ENCODE data around the gene HSF4.

Gene HSF4

DNA sequence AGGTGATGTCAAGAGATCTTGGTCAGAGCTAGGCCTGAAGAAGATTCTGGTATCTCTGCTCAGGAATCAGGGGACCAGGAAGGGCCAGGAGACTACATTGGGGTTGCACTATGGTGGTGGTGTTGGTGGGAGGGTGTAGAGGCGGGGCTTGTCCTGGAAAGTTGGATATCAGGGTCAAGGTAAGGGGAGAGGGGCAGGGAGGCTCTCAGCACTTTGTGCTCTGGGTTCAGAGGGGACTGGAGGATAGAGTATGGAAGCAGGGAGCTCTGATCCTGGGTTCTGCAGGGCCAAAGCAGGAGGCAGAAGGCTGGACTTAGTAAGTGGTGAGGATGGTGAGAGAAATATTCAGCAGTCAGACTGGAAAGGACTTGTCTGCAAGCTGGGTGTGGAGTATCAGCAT lies 8.8 kb downstream of the HSF4 start:
- Histone ChIP-seq H3K9ac (no peak overlapping the region), H3K27me3 (ENCODE audit: control insufficient read depth, insufficient read depth, low read length) (no peaks in the 10 kb centered on the region), H3K4me1 (peaks cover 28% of the 10 kb centered on the region), H3K27ac (peak overlapping the region; percentile 88), H3K79me2 (no peaks in the 10 kb centered on the region), H2AFZ (peak overlapping the region; percentile 72), H3K4me3 (ENCODE audit: low read depth, low read length) (peak overlapping the region; percentile 60), H3K9me3 (ENCODE audit: control insufficient read depth, low read length) (no peaks in the 10 kb centered on the region), H3K36me3 (ENCODE audit: control insufficient read depth, insufficient read depth, low read length) (no peaks in the 10 kb centered on the region), H3K4me2 (ENCODE audit: low read length) (peak overlapping the region; percentile 83)
- TF ChIP-seq, protein P1, sequence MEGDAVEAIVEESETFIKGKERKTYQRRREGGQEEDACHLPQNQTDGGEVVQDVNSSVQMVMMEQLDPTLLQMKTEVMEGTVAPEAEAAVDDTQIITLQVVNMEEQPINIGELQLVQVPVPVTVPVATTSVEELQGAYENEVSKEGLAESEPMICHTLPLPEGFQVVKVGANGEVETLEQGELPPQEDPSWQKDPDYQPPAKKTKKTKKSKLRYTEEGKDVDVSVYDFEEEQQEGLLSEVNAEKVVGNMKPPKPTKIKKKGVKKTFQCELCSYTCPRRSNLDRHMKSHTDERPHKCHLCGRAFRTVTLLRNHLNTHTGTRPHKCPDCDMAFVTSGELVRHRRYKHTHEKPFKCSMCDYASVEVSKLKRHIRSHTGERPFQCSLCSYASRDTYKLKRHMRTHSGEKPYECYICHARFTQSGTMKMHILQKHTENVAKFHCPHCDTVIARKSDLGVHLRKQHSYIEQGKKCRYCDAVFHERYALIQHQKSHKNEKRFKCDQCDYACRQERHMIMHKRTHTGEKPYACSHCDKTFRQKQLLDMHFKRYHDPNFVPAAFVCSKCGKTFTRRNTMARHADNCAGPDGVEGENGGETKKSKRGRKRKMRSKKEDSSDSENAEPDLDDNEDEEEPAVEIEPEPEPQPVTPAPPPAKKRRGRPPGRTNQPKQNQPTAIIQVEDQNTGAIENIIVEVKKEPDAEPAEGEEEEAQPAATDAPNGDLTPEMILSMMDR (IDR thresholded peaks at IDR 0.05): no peak

DNA sequence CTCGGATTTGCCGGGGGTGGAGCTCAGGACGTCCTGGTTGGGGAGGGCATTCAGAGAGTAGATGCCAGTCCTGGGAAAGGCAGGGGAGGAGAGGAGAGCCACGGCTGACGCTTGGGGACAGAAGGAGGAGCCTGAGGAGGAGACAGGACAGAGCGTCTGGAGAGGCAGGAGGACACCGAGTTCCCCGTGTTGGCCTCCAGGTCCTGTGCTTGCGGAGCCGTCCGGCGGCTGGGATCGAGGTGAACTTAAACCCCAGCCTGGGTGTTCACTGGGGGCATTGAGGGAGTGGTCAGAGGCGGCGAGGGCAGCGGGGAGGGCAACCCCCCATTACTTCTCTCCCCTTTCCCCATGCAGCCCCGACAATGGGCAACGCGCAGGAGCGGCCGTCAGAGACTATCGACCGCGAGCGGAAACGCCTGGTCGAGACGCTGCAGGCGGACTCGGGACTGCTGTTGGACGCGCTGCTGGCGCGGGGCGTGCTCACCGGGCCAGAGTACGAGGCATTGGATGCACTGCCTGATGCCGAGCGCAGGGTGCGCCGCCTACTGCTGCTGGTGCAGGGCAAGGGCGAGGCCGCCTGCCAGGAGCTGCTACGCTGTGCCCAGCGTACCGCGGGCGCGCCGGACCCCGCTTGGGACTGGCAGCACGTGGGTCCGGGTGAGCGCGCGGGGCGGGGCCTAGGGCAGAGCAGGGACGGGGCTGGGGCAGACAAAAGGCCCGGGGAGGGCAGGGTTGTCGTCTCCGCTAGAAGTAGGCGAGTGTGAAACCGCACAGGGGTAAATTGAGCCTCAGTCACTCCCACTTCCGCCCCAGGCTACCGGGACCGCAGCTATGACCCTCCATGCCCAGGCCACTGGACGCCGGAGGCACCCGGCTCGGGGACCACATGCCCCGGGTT lies 9.5 kb downstream of the HSF4 start:
- H3K9me3 ChIP-seq (ENCODE audit: control insufficient read depth, low read length): no peaks in the 10 kb centered on the region
- H2AFZ ChIP-seq: peak overlapping the region; percentile 72
- H3K4me2 ChIP-seq (ENCODE audit: low read length): peak overlapping the region; percentile 83
- no peaks in the 10 kb centered on the region for H3K36me3 ChIP-seq (ENCODE audit: control insufficient read depth, insufficient read depth, low read length)
- TF ChIP-seq, protein P1 (IDR thresholded peaks at IDR 0.05): peak; percentile 46
- H3K9ac ChIP-seq: no peak overlapping the region
- no peaks in the 10 kb centered on the region for H3K79me2 ChIP-seq
- H3K27me3 ChIP-seq (ENCODE audit: control insufficient read depth, insufficient read depth, low read length): no peaks in the 10 kb centered on the region
- peak overlapping the region; percentile 60 for H3K4me3 ChIP-seq (ENCODE audit: low read depth, low read length)
- H3K27ac ChIP-seq: peak overlapping the region; percentile 88
- H3K4me1 ChIP-seq: peaks cover 28% of the 10 kb centered on the region

DNA sequence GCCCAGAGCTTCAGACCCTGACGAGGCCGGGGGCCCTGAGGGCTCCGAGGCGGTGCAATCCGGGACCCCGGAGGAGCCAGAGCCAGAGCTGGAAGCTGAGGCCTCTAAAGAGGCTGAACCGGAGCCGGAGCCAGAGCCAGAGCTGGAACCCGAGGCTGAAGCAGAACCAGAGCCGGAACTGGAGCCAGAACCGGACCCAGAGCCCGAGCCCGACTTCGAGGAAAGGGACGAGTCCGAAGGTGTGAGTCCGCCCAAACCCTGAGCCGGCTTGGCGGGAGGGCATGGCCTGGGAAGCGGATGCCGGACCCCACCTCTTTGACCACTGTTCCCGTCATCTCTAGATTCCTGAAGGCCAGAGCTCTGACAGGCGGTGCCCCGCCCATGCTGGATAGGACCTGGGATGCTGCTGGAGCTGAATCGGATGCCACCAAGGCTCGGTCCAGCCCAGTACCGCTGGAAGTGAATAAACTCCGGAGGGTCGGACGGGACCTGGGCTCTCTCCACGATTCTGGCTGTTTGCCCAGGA lies 10.2 kb downstream of the HSF4 start:
- Histone ChIP-seq H3K4me1 (peaks cover 22% of the 10 kb centered on the region), H3K27me3 (ENCODE audit: control insufficient read depth, insufficient read depth, low read length) (no peaks in the 10 kb centered on the region), H3K36me3 (ENCODE audit: control insufficient read depth, insufficient read depth, low read length) (no peaks in the 10 kb centered on the region), H3K4me2 (ENCODE audit: low read length) (peak overlapping the region; percentile 83), H3K9ac (no peak overlapping the region), H3K27ac (peak overlapping the region; percentile 88), H2AFZ (peak overlapping the region; percentile 72), H3K79me2 (no peaks in the 10 kb centered on the region), H3K9me3 (ENCODE audit: control insufficient read depth, low read length) (no peaks in the 10 kb centered on the region), H3K4me3 (ENCODE audit: low read depth, low read length) (peak overlapping the region; percentile 60)
- TF ChIP-seq, protein P1 (IDR thresholded peaks at IDR 0.05): no peak

DNA sequence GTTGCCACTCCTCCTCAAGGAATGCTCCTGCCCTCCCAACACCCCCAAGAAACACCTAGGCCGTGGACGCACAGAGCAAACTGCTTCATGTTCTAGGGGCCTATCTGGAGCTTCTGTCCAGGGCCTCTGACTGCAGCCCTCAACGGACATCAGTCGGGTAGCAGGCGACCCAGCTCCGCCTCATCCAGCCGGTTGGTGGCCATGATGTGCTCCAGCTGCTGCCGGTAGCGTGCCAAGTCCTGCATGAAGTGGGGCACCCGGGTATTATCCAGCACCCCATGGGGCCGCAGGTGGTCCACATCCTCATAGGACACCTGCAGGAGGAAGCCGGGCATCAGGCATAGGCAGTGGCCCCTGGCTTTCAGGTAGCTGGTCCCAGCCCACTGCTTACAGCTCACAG lies 12.1 kb downstream of the HSF4 start:
- Histone ChIP-seq H3K4me1 (peaks cover 16% of the 10 kb centered on the region), H3K36me3 (ENCODE audit: control insufficient read depth, insufficient read depth, low read length) (no peaks in the 10 kb centered on the region), H3K27ac (no peak overlapping the region), H3K9me3 (ENCODE audit: control insufficient read depth, low read length) (no peaks in the 10 kb centered on the region), H3K79me2 (no peaks in the 10 kb centered on the region), H3K4me2 (ENCODE audit: low read length) (no peak overlapping the region), H3K4me3 (ENCODE audit: low read depth, low read length) (no peak overlapping the region), H3K27me3 (ENCODE audit: control insufficient read depth, insufficient read depth, low read length) (no peaks in the 10 kb centered on the region), H2AFZ (no peak overlapping the region), H3K9ac (no peak overlapping the region)
- TF ChIP-seq, protein P1 (IDR thresholded peaks at IDR 0.05): no peak

All from parathyroid adenoma (tissue), 2 donors.